ENCODE data around the gene FBXO42. TPM values are rescaled to one million over a fixed set of nuclear protein-coding genes. Genes with fewer than 3 reads are reported as not detected.

Gene FBXO42
- total RNA-seq, 1 donor from 2014 or later, result 19.0 TPM

- no peak overlapping the region for H3K4me3 Mint-ChIP-seq
- intact Hi-C loops (cut with micrococcal nuclease), result no loop called here
- ATAC-seq (ENCODE audit: low read depth), result no peak
- ChIA-PET POLR2A (interaction anchor here (0.9 kb wide), 1 partner anchor 101 kb away, joined by 4 read pairs; no protein-coding TSS in a partner anchor), CTCF (no interaction called here)
- peaks cover 8% of the 10 kb centered on the region for H3K4me1 Mint-ChIP-seq
- H3K36me3 Mint-ChIP-seq (ENCODE audit: low read depth), result peaks cover 68% of the 10 kb centered on the region
- TF ChIP-seq CTCF (IDR thresholded peaks at IDR 0.05), result no peak
- no peak overlapping the region for H3K27ac Mint-ChIP-seq
- no peaks in the 10 kb centered on the region for H3K27me3 Mint-ChIP-seq
- H3K9me3 Mint-ChIP-seq, result no peaks in the 10 kb centered on the region
- DNase-seq, result no peak
Observed at GRCh38 chr1:16254263-16254928, 97.9 kb downstream of the FBXO42 start.

- H3K36me3 Mint-ChIP-seq (ENCODE audit: low read depth), result peaks cover 66% of the 10 kb centered on the region
- no peaks in the 10 kb centered on the region for H3K27me3 Mint-ChIP-seq
- no peak overlapping the region for H3K4me3 Mint-ChIP-seq
- intact Hi-C loops (cut with micrococcal nuclease), result no loop called here
- DNase-seq (no peak), ATAC-seq (ENCODE audit: low read depth) (no peak)
- POLR2A ChIA-PET, result no interaction called here
- H3K4me1 Mint-ChIP-seq, result peaks cover 18% of the 10 kb centered on the region
- no peak for TF ChIP-seq CTCF (IDR thresholded peaks at IDR 0.05)
- H3K9me3 Mint-ChIP-seq, result no peaks in the 10 kb centered on the region
- CTCF ChIA-PET, result no interaction called here
- no peak overlapping the region for H3K27ac Mint-ChIP-seq
Observed at GRCh38 chr1:16253332-16253922, 98.9 kb downstream of the FBXO42 start.

- POLR2A ChIA-PET, result no interaction called here
- no peak for TF ChIP-seq CTCF (IDR thresholded peaks at IDR 0.05)
- no peak for DNase-seq
Observed at GRCh38 chr1:16252912-16253311, 99.4 kb downstream of the FBXO42 start.

GRCh38 chr1:16251381-16251780 lies 100.9 kb downstream of the FBXO42 start:
- Mint-ChIP-seq H3K9me3 (no peaks in the 10 kb centered on the region), H3K36me3 (ENCODE audit: low read depth) (peaks cover 73% of the 10 kb centered on the region), H3K4me3 (no peak overlapping the region), H3K4me1 (peaks cover 21% of the 10 kb centered on the region), H3K27ac (no peak overlapping the region), H3K27me3 (no peaks in the 10 kb centered on the region)
- ChIA-PET POLR2A (no interaction called here), CTCF (no interaction called here)
- no peak for DNase-seq
- ATAC-seq (ENCODE audit: low read depth), result no peak
- no peak for TF ChIP-seq CTCF (IDR thresholded peaks at IDR 0.05)
- intact Hi-C loops (cut with micrococcal nuclease), result no loop called here

More at GRCh38 chr1:16252912-16253311, 99.4 kb downstream of the FBXO42 start:
- H3K4me3 Mint-ChIP-seq, result no peak overlapping the region
- intact Hi-C loops (cut with micrococcal nuclease), result no loop called here
- peaks cover 19% of the 10 kb centered on the region for H3K4me1 Mint-ChIP-seq
- ATAC-seq (ENCODE audit: low read depth), result no peak
- H3K9me3 Mint-ChIP-seq, result no peaks in the 10 kb centered on the region
- peaks cover 66% of the 10 kb centered on the region for H3K36me3 Mint-ChIP-seq (ENCODE audit: low read depth)
- CTCF ChIA-PET, result no interaction called here
- H3K27me3 Mint-ChIP-seq, result no peaks in the 10 kb centered on the region
- no peak overlapping the region for H3K27ac Mint-ChIP-seq

- intact Hi-C loops (cut with micrococcal nuclease), result no loop called here
- ATAC-seq (ENCODE audit: low read depth), result no peak
- CTCF ChIA-PET, result no interaction called here
- H3K36me3 Mint-ChIP-seq (ENCODE audit: low read depth), result peaks cover 69% of the 10 kb centered on the region
- H3K4me1 Mint-ChIP-seq, result peaks cover 21% of the 10 kb centered on the region
- POLR2A ChIA-PET, result no interaction called here
- DNase-seq, result no peak
- H3K4me3 Mint-ChIP-seq, result no peak overlapping the region
- H3K27me3 Mint-ChIP-seq, result no peaks in the 10 kb centered on the region
- no peaks in the 10 kb centered on the region for H3K9me3 Mint-ChIP-seq
- H3K27ac Mint-ChIP-seq, result no peak overlapping the region
- no peak for TF ChIP-seq CTCF (IDR thresholded peaks at IDR 0.05)
Observed at GRCh38 chr1:16250524-16251251, 101.6 kb downstream of the FBXO42 start.

Measured in activated B cell treated with CpG ODN at 0.5 μM for 24 hours (primary cell).